NT2/D1 (cell line): ENCODE data around the gene APC2.
A peak's percentile ranks its signal among the peaks of the same experiment; 100 is the strongest.

ENCODE experiments used
- DNase-seq: peaks from one replicate; pipeline ENCODE4 v3.0.0-alpha.2; 2011; ENCODE audit warnings: low read depth, low spot score
- H3K27me3 ChIP-seq: 2 replicates; pipeline ENCODE4 v1.6.0; 2011; ENCODE audit warnings: mild to moderate bottlenecking; ENCODE audit not compliant: insufficient read length, insufficient read depth
- H3K36me3 ChIP-seq: 2 replicates; pipeline ENCODE4 v1.6.1; 2011; ENCODE audit warnings: mild to moderate bottlenecking, low read length, mixed read lengths; ENCODE audit not compliant: insufficient read depth, insufficient read length
- H3K4me1 ChIP-seq: 2 replicates; pipeline ENCODE4 v1.5.1; 2011; ENCODE audit not compliant: insufficient read depth, insufficient read length
- H3K4me3 ChIP-seq: 2 replicates; pipeline ENCODE4 v1.5.1; 2011; ENCODE audit warnings: low read depth; ENCODE audit not compliant: insufficient read length
- H3K9ac ChIP-seq: 2 replicates; pipeline ENCODE4 v1.6.0; 2011; ENCODE audit warnings: low read depth; ENCODE audit not compliant: insufficient read length
- H3K9me3 ChIP-seq: 2 replicates; pipeline ENCODE4 v1.5.1; 2011; ENCODE audit warnings: mild to moderate bottlenecking, low read length; ENCODE audit not compliant: insufficient read depth
- SUZ12 ChIP-seq: IDR thresholded peaks from 2 replicates; pipeline ENCODE4 v1.6.1; 2011; ENCODE audit not compliant: insufficient read length, insufficient read depth; ENCODE audit errors: extremely low read depth
- YY1 ChIP-seq: IDR thresholded peaks from 2 replicates; pipeline ENCODE4 v1.6.1; 2011; ENCODE audit not compliant: insufficient read length, insufficient read depth
- ZNF274 ChIP-seq: IDR thresholded peaks from 2 replicates; pipeline ENCODE4 v1.6.1; 2011; ENCODE audit warnings: mild to moderate bottlenecking, low read depth, low read length

Gene APC2

GRCh38 chr19:1449467-1450442, at the start of gene APC2:
APC2 (plus strand) TSS chr19:1450121; CDS start chr19:1453002, 2,881 bp downstream.
- H3K4me3 ChIP-seq, result no peak within 1 kb of the TSS

GRCh38 chr19:1400281-1401137, 49.4 kb upstream of the APC2 start:
- no peak for TF ChIP-seq SUZ12
- TF ChIP-seq YY1, result no peak
- TF ChIP-seq ZNF274, result no peak
- no peak for DNase-seq
- Histone ChIP-seq H3K4me3 (peak overlapping the region; percentile 86), H3K27me3 (no peaks in the 10 kb centered on the region), H3K9ac (peak overlapping the region; percentile 92), H3K9me3 (no peaks in the 10 kb centered on the region), H3K4me1 (peaks cover 23% of the 10 kb centered on the region), H3K36me3 (peaks cover 27% of the 10 kb centered on the region)

More at GRCh38 chr19:1449467-1450442, at the start of gene APC2:
- DNase-seq, result no peak
- Histone ChIP-seq H3K4me1 (peaks cover 33% of the 10 kb centered on the region), H3K9ac (no peak within 1 kb of the TSS), H3K36me3 (no peaks in the 10 kb centered on the region), H3K9me3 (no peaks in the 10 kb centered on the region), H3K27me3 (peaks cover 86% of the 10 kb centered on the region)
- TF ChIP-seq YY1, result no peak
- TF ChIP-seq ZNF274, result no peak
- peak; percentile 22 for TF ChIP-seq SUZ12

- DNase-seq, result no peak
- TF ChIP-seq SUZ12 (no peak), ZNF274 (no peak), YY1 (no peak)
- peak within 1 kb of the TSS; percentile 92 for H3K9ac ChIP-seq
Measured at GRCh38 chr19:1401138-1401888, 48.6 kb upstream of the APC2 start, which contains the start of gene GAMT. GAMT (minus strand) TSS chr19:1401542; CDS start chr19:1401476, 66 bp downstream.

GRCh38 chr19:1401889-1402217, 48.1 kb upstream of the APC2 start:
- H3K36me3 ChIP-seq, result peaks cover 22% of the 10 kb centered on the region
- peak overlapping the region; percentile 92 for H3K9ac ChIP-seq
- peak overlapping the region; percentile 86 for H3K4me3 ChIP-seq
- DNase-seq, result no peak
- H3K4me1 ChIP-seq, result peaks cover 13% of the 10 kb centered on the region
- no peaks in the 10 kb centered on the region for H3K9me3 ChIP-seq
- H3K27me3 ChIP-seq, result no peaks in the 10 kb centered on the region
- TF ChIP-seq SUZ12 (no peak), ZNF274 (no peak), YY1 (no peak)

More at GRCh38 chr19:1401138-1401888, 48.6 kb upstream of the APC2 start, which contains the start of gene GAMT:
- peaks cover 17% of the 10 kb centered on the region for H3K4me1 ChIP-seq
- H3K4me3 ChIP-seq, result peak within 1 kb of the TSS; percentile 86
- no peaks in the 10 kb centered on the region for H3K9me3 ChIP-seq
- H3K27me3 ChIP-seq, result no peaks in the 10 kb centered on the region
- H3K36me3 ChIP-seq, result peaks cover 22% of the 10 kb centered on the region

GRCh38 chr19:1402411-1403070, 47.4 kb upstream of the APC2 start:
- peaks cover 13% of the 10 kb centered on the region for H3K4me1 ChIP-seq

GRCh38 chr19:1406774-1407527, 43.0 kb upstream of the APC2 start:
- H3K27me3 ChIP-seq, result no peaks in the 10 kb centered on the region
- H3K4me1 ChIP-seq, result peaks cover 31% of the 10 kb centered on the region
- peaks cover 34% of the 10 kb centered on the region for H3K36me3 ChIP-seq
- TF ChIP-seq YY1 (no peak), SUZ12 (no peak), ZNF274 (no peak)
- DNase-seq, result peak; percentile 98
- H3K9me3 ChIP-seq, result no peaks in the 10 kb centered on the region
- peak overlapping the region; percentile 85 for H3K9ac ChIP-seq
- H3K4me3 ChIP-seq, result peak overlapping the region; percentile 78

More at GRCh38 chr19:1402411-1403070, 47.4 kb upstream of the APC2 start:
- no peak for TF ChIP-seq SUZ12
- TF ChIP-seq YY1, result no peak
- TF ChIP-seq ZNF274, result no peak
- Histone ChIP-seq H3K4me3 (peak overlapping the region; percentile 23), H3K36me3 (peaks cover 18% of the 10 kb centered on the region), H3K27me3 (no peaks in the 10 kb centered on the region), H3K9me3 (no peaks in the 10 kb centered on the region), H3K9ac (peak overlapping the region; percentile 92)
- no peak for DNase-seq
